GM06990 (cell line): ENCODE measurements around the gene HLCS.

Source experiments
- DNase-seq: peaks from one replicate; pipeline ENCODE4 v3.0.0-alpha.2; 2011; ENCODE audit not compliant: insufficient read length; ENCODE audit errors: extremely low read depth
- H3K27me3 ChIP-seq: replicated peaks from 2 replicates; pipeline ENCODE4 v1.6.0; 2011; ENCODE audit warnings: low read length; ENCODE audit not compliant: control insufficient read depth, insufficient read depth
- H3K36me3 ChIP-seq: 2 replicates; pipeline ENCODE4 v1.5.1; 2011; ENCODE audit warnings: low read length; ENCODE audit not compliant: control insufficient read depth, insufficient read depth
- H3K4me3 ChIP-seq: replicated peaks from 2 replicates; pipeline ENCODE4 v1.5.1; 2011; ENCODE audit warnings: low read depth, mild to moderate bottlenecking, control low read depth, low read length
- TF ChIP-seq, protein P1 (sequence below): IDR thresholded peaks from 2 replicates; pipeline ENCODE4 v1.5.1; 2011; ENCODE audit warnings: low read length, control low read depth, mild to moderate bottlenecking, inconsistent platforms; ENCODE audit not compliant: insufficient read depth, poor library complexity, severe bottlenecking

HLCS gene

GRCh38 chr21:36706951-36707762, 259.3 kb downstream of the HLCS start:
- Histone ChIP-seq H3K4me3 (no peak overlapping the region), H3K27me3 (peaks cover 8% of the 10 kb centered on the region)

DNA sequence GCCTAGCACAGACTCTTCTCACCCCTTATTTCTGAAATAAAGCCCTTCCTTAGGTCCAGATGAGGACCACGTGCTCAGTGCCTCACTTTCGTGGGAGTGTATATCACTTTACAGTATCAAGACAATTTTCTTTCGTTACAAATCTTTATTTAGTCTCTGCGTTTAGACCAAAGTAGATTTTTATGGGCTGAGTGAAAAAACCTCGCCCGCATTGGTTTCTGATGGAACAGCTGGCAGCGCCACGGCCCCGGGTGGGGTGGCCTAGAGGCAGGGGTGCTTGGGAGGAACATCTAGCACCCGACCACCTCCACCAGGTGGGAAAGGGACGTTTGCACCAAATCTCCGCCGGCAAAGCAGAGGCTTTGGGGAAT, 260.0 kb downstream of the HLCS start:
- Histone ChIP-seq H3K36me3 (no peaks in the 10 kb centered on the region), H3K4me3 (no peak overlapping the region), H3K27me3 (peaks cover 9% of the 10 kb centered on the region)
- no peak for DNase-seq
- TF ChIP-seq, protein P1, sequence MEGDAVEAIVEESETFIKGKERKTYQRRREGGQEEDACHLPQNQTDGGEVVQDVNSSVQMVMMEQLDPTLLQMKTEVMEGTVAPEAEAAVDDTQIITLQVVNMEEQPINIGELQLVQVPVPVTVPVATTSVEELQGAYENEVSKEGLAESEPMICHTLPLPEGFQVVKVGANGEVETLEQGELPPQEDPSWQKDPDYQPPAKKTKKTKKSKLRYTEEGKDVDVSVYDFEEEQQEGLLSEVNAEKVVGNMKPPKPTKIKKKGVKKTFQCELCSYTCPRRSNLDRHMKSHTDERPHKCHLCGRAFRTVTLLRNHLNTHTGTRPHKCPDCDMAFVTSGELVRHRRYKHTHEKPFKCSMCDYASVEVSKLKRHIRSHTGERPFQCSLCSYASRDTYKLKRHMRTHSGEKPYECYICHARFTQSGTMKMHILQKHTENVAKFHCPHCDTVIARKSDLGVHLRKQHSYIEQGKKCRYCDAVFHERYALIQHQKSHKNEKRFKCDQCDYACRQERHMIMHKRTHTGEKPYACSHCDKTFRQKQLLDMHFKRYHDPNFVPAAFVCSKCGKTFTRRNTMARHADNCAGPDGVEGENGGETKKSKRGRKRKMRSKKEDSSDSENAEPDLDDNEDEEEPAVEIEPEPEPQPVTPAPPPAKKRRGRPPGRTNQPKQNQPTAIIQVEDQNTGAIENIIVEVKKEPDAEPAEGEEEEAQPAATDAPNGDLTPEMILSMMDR, result no peak

More at GRCh38 chr21:36706951-36707762, 259.3 kb downstream of the HLCS start:
- no peak for DNase-seq
- H3K36me3 ChIP-seq, result no peaks in the 10 kb centered on the region
- TF ChIP-seq, protein P1, result no peak

- Histone ChIP-seq H3K36me3 (no peaks in the 10 kb centered on the region), H3K4me3 (no peak overlapping the region), H3K27me3 (peaks cover 11% of the 10 kb centered on the region)
- no peak for DNase-seq
- TF ChIP-seq, protein P1, result no peak
Observed at GRCh38 chr21:36705679-36706481, 260.6 kb downstream of the HLCS start.

- TF ChIP-seq, protein P1, result no peak
- Histone ChIP-seq H3K4me3 (no peak overlapping the region), H3K36me3 (no peaks in the 10 kb centered on the region), H3K27me3 (peaks cover 11% of the 10 kb centered on the region)
- DNase-seq, result no peak
Observed at GRCh38 chr21:36704958-36705678, 261.4 kb downstream of the HLCS start.

DNA sequence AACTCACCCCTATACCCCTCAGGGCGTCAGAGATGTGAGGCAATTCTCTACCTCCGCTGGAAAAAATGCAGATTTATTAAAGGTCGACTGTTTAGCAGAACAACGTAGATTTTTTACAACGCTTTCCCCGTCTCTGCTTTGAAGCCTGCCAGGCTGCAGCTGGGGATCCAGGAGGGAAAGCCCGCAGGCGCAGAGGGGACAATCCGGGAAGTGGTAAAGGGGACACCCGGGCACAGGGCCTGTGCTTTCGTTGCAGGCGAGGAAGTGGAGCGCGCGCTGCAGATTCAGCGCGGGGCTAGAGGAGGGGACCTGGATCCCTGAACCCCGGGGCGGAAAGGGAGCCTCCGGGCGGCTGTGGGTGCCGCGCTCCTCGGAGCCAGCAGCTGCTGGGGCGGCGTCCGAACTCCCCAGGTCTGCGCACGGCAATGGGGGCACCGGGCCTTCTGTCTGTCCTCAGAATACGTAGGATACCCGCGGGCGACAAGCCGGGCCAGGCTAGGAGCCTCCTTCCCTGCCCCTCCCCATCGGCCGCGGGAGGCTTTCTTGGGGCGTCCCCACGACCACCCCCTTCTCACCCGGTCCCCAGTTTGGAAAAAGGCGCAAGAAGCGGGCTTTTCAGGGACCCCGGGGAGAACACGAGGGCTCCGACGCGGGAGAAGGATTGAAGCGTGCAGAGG, 262.1 kb downstream of the HLCS start:
- peaks cover 11% of the 10 kb centered on the region for H3K27me3 ChIP-seq
- no peaks in the 10 kb centered on the region for H3K36me3 ChIP-seq
- TF ChIP-seq, protein P1, result no peak
- H3K4me3 ChIP-seq, result no peak overlapping the region
- no peak for DNase-seq
